HG03565 (cell line): Measurements from ENCODE around the gene CAMTA1.

ENCODE experiments used
- ATAC-seq: cut with Tn5 transposase; IDR thresholded peaks from one replicate; pipeline ENCODE4 v1.9.1; 2021; ENCODE audit warnings: mild to moderate bottlenecking, moderate library complexity; ENCODE audit not compliant: unreplicated experiment

The CAMTA1 gene

GRCh38 chr1:7509598-7509997 is 724.3 kb downstream of the CAMTA1 start:
- no peak for ATAC-seq

- ATAC-seq: no peak
These were observed 725.2 kb downstream of the CAMTA1 start for GRCh38 chr1:7510389-7510931.

GRCh38 chr1:7511381-7511780 is 726.1 kb downstream of the CAMTA1 start:
- no peak for ATAC-seq

- no peak for ATAC-seq
These were observed 727.8 kb downstream of the CAMTA1 start for GRCh38 chr1:7513081-7513480.

GRCh38 chr1:7515175-7515574 is 729.9 kb downstream of the CAMTA1 start:
- ATAC-seq: no peak

GRCh38 chr1:7515904-7516303 is 730.6 kb downstream of the CAMTA1 start:
- no peak for ATAC-seq

GRCh38 chr1:7516341-7516740 is 731.1 kb downstream of the CAMTA1 start:
- no peak for ATAC-seq

GRCh38 chr1:7516929-7517328 is 731.7 kb downstream of the CAMTA1 start:
- no peak for ATAC-seq

GRCh38 chr1:7517611-7518330 is 732.5 kb downstream of the CAMTA1 start:
- no peak for ATAC-seq

- no peak for ATAC-seq
These were observed 733.2 kb downstream of the CAMTA1 start for GRCh38 chr1:7518411-7518810.

- ATAC-seq: no peak
These were observed 734.1 kb downstream of the CAMTA1 start for GRCh38 chr1:7519181-7519860.

- ATAC-seq: no peak
These were observed 734.7 kb downstream of the CAMTA1 start for GRCh38 chr1:7519861-7520395.

- no peak for ATAC-seq
These were observed 735.2 kb downstream of the CAMTA1 start for GRCh38 chr1:7520496-7520895.

GRCh38 chr1:7524341-7525337 is 739.4 kb downstream of the CAMTA1 start:
- ATAC-seq: no peak

GRCh38 chr1:7525338-7526063 is 740.2 kb downstream of the CAMTA1 start:
- ATAC-seq: no peak

- no peak for ATAC-seq
These were observed 741.1 kb downstream of the CAMTA1 start for GRCh38 chr1:7526196-7526866.

- no peak for ATAC-seq
These were observed 741.8 kb downstream of the CAMTA1 start for GRCh38 chr1:7526867-7527732.

- ATAC-seq: no peak
These were observed 742.4 kb downstream of the CAMTA1 start for GRCh38 chr1:7527733-7528045.
